Suprapubic skin (tissue), 3 donors: ENCODE results near the gene VEPH1.

Experiments
- CTCF ChIP-seq, 2 donors: fragments of 200-600 bp in 1 of 2; fragments of 450-650 bp in 1 of 2; sonication (generic) in 1 of 2; IDR thresholded peaks; one replicate each; pipeline ENCODE4 v1.5.1; 2016 to 2019; ENCODE audit warnings: antibody characterized with exemption in 2 of 2, mild to moderate bottlenecking in 1 of 2, moderate library complexity in 1 of 2
- EP300 ChIP-seq: sonication (generic); formaldehyde crosslinking; IDR thresholded peaks from one replicate; pipeline ENCODE4 v1.6.1; 2017; ENCODE audit warnings: antibody characterized with exemption

GRCh38 chr3:157233923-157234322 is 269.3 kb downstream of the VEPH1 start:
- no peak for TF ChIP-seq EP300
- TF ChIP-seq CTCF (IDR thresholded peaks at IDR 0.05), result no peak
